HepG2 (cell line): ENCODE results near the gene DPEP1. TPM values are rescaled to one million over a fixed set of nuclear protein-coding genes. Genes with fewer than 3 reads are reported as not detected.

Experiments used
- ATAC-seq: fragments of 200-7000 bp; cut with Tn5 transposase; 3 replicates; pipeline ENCODE4 v1.9.1; 2020; ENCODE audit warnings: mild to moderate bottlenecking, moderate library complexity
- BruUV-seq: library from RNA; stranded (reverse); fragments of 400-500 nt; replicated peaks from 2 replicates; lab custom pipeline; 2021; lab: Mats Ljungman, UMichigan
- CTCF ChIA-PET: fragments of 300-600 bp; formaldehyde crosslinking; extraction: SDS; loops from one replicate; lab custom pipeline; 2021; ENCODE audit warnings: low total read pairs, inconsistent platforms, low intra/inter-chr PET ratio; lab: Yijun Ruan, JAX
- POLR2A ChIA-PET: fragments of 350-600 bp; sonication (Branson Sonifier 250); formaldehyde crosslinking; loops from one replicate; lab custom pipeline; 2020; ENCODE audit warnings: antibody characterized with exemption, inconsistent platforms; lab: Yijun Ruan, JAX
- DNase-seq: peaks from one replicate; pipeline ENCODE4 v3.0.0-alpha.2; 2015; ENCODE audit warnings: low spot score
- FAIRE-seq: peaks from 3 replicates; lab custom pipeline; 2011; peaks lifted over from hg19 to GRCh38; lab: Jason Lieb, UNC
- H2AFZ ChIP-seq: one replicate; pipeline ENCODE4 v1.6.1; 2011; ENCODE audit warnings: low read length, inconsistent platforms
- H3K27ac ChIP-seq: fragments of 300-600 bp; 3 replicates; pipeline ENCODE4 v1.8.0; 2011; ENCODE audit warnings: mixed run types, mild to moderate bottlenecking, mixed read lengths, low read length, inconsistent platforms; ENCODE audit not compliant: insufficient read depth; ENCODE audit errors: extremely low read length
- H3K27me3 ChIP-seq, 2 experiments: fragments of 200-600 bp in 1 of 2; 2 replicates in 1 of 2; 3 replicates in 1 of 2; pipeline versions ENCODE4 v1.6.0 to v1.8.0; 2011; ENCODE audit warnings: low read length in 2 of 2, mild to moderate bottlenecking in 2 of 2, moderate library complexity in 2 of 2, inconsistent platforms in 1 of 2; ENCODE audit not compliant: insufficient read depth in 2 of 2, control insufficient read depth in 1 of 2
- H3K36me3 ChIP-seq, 2 experiments: fragments of 200-600 bp in 1 of 2; replicated peaks in 1 of 2; 2 replicates in 1 of 2; 3 replicates in 1 of 2; pipeline versions ENCODE4 v1.5.1 to v1.8.0; 2011; ENCODE audit warnings: low read length in 2 of 2, inconsistent platforms in 1 of 2; ENCODE audit not compliant: insufficient read depth in 2 of 2, control insufficient read depth in 1 of 2
- H3K4me1 ChIP-seq: 2 replicates; pipeline ENCODE4 v1.5.1; 2012; ENCODE audit warnings: low read length, inconsistent platforms; ENCODE audit not compliant: insufficient read depth
- H3K4me2 ChIP-seq: 2 replicates; pipeline ENCODE4 v1.6.0; 2011; ENCODE audit warnings: low read depth, low read length, inconsistent platforms
- H3K4me3 ChIP-seq, 3 experiments: fragments of 200-600 bp in 1 of 3; sonication (generic), shearing (Covaris generic) in 1 of 3; replicated peaks in 1 of 3; 2 replicates each; pipeline ENCODE4 v1.5.1; 2011 to 2016; ENCODE audit warnings: low read length in 3 of 3, inconsistent platforms in 2 of 3, low read depth in 2 of 3, mild to moderate bottlenecking in 2 of 3, control low read depth in 1 of 3, mixed read lengths in 1 of 3; ENCODE audit not compliant: insufficient read depth in 1 of 3
- H3K79me2 ChIP-seq: one replicate; pipeline ENCODE4 v1.6.1; 2011; ENCODE audit warnings: low read length, inconsistent platforms; ENCODE audit not compliant: insufficient read depth
- H3K9ac ChIP-seq: 2 replicates; pipeline ENCODE4 v1.6.0; 2011; ENCODE audit warnings: mild to moderate bottlenecking, low read depth, low read length, inconsistent platforms; ENCODE audit not compliant: insufficient read depth
- H3K9me3 ChIP-seq: 2 replicates; pipeline ENCODE4 v1.5.1; 2012; ENCODE audit warnings: mild to moderate bottlenecking, low read length
- H4K20me1 ChIP-seq: 2 replicates; pipeline ENCODE4 v1.6.0; 2011; ENCODE audit warnings: inconsistent platforms, mild to moderate bottlenecking, low read length, moderate library complexity; ENCODE audit not compliant: insufficient read depth
- DRAP1 ChIP-seq: IDR thresholded peaks from 2 replicates; pipeline ENCODE4 v1.6.1; 2016; ENCODE audit warnings: missing genetic modification reagents, missing compliant biosample characterization
- GMEB2 ChIP-seq: IDR thresholded peaks from 2 replicates; pipeline ENCODE4 v1.6.1; 2016; ENCODE audit warnings: missing biosample characterization, missing genetic modification reagents, low read depth
- HNF1A ChIP-seq, 2 experiments: sonication (generic) in 1 of 2; formaldehyde crosslinking in 1 of 2; IDR thresholded peaks; 2 replicates each; pipeline versions ENCODE4 v1.4.0 to v1.6.1; 2016 to 2020; ENCODE audit warnings: borderline replicate concordance in 1 of 2, low read depth in 1 of 2, mild to moderate bottlenecking in 1 of 2, missing genetic modification reagents in 1 of 2
- TBL1XR1 ChIP-seq: fragments of 150-350 bp; IDR thresholded peaks from 2 replicates; pipeline ENCODE4 v1.6.1; 2014; ENCODE audit warnings: borderline replicate concordance, low read length; ENCODE audit not compliant: partially characterized antibody
- UBTF ChIP-seq: sonication (generic); formaldehyde crosslinking; IDR thresholded peaks from 2 replicates; pipeline ENCODE4 v1.4.0; 2020; ENCODE audit warnings: mild to moderate bottlenecking, missing genetic modification reagents
- ZBTB34 ChIP-seq: sonication (generic); formaldehyde crosslinking; IDR thresholded peaks from 2 replicates; pipeline ENCODE4 v1.8.0; 2022; ENCODE audit warnings: mild to moderate bottlenecking, missing genetic modification reagents
- ZNF33B ChIP-seq: sonication (generic); formaldehyde crosslinking; IDR thresholded peaks from 2 replicates; pipeline ENCODE4 v1.5.1; 2020; ENCODE audit warnings: mild to moderate bottlenecking, missing genetic modification reagents
- ZNF530 ChIP-seq: sonication (generic); formaldehyde crosslinking; IDR thresholded peaks from 2 replicates; pipeline ENCODE4 v1.5.0; 2020; ENCODE audit warnings: low read depth, mild to moderate bottlenecking, missing genetic modification reagents
- WGBS: methylation state at CpG from one replicate; pipeline ENCODE4 v1.1.6; 2017; ENCODE audit warnings: low lambda C conversion rate; 5-methylcytosine and 5-hydroxymethylcytosine counted together
- in situ Hi-C: cut with HindIII; loops from 2 replicates; pipeline ENCODE4 v1.10.0; 2017; ENCODE audit warnings: low pct_unique_long_range_greater_than_20kb; ENCODE audit not compliant: extremely low pct_ligation_motif_present
- intact Hi-C: fragments of 100-400 bp; cut with micrococcal nuclease; formaldehyde crosslinking; loops from one replicate; pipeline ENCODE4 v1.10.0; 2022; ENCODE audit not compliant: unreplicated experiment
- polyA plus RNA-seq, 8 experiments: library from polyadenylated mRNA; depleted of rRNA in 3 of 8; stranded (reverse) in 7 of 8; unstranded in 1 of 8; fragments of >200 nt; fragmentation: Illumina TruSeq in 4 of 8; extraction: Trizol in 4 of 8; gene quantifications; 2 replicates each; pipeline versions ENCODE4 v1.2.1 to v1.2.3, GENCODE V29; 2011 to 2016; ENCODE audit warnings: low read depth in 4 of 8, missing spikeins in 1 of 8, mixed read lengths in 1 of 8; ENCODE audit not compliant: insufficient read depth in 1 of 8
- total RNA-seq, 5 experiments: library from RNA; depleted of rRNA; stranded (reverse); fragments of >200 nt; fragmentation: Illumina TruSeq; extraction: Trizol; gene quantifications; 2 replicates each; pipeline ENCODE4 v1.2.3, GENCODE V29; 2016; ENCODE audit warnings: low read depth in 1 of 5

The DPEP1 gene
- total and polyA plus RNA-seq, 2 of the 13 experiments (the other 11 are each of a cell fraction or from before 2014, with no cell fraction given): 37.6 to 52.2 TPM

- FAIRE-seq: no peak
- peaks cover 0 to 2% of the 10 kb centered on the region in 2 experiments; a peak in 1 of 5 replicates for H3K27me3 ChIP-seq
- peak overlapping the region; percentile 62 for H3K4me2 ChIP-seq
- WGBS: 36% methylated on average over 10 of the region's 16 CpGs
- no peak for DNase-seq
- peak; percentile 27 for ATAC-seq
- no peak overlapping the region for H2AFZ ChIP-seq
- H3K36me3 ChIP-seq: no peaks in the 10 kb centered on the region
- POLR2A ChIA-PET: no interaction called here
- intact Hi-C loops (no loop called here), in situ Hi-C loops (no loop called here)
- no TSS peak for BruUV-seq
- peak overlapping the region in 1 of 3 experiments; percentile 52; a peak in 1 of 6 replicates for H3K4me3 ChIP-seq
- no peaks in the 10 kb centered on the region for H3K9me3 ChIP-seq
- H4K20me1 ChIP-seq: no peaks in the 10 kb centered on the region
- H3K9ac ChIP-seq: no peak overlapping the region
- CTCF ChIA-PET: no interaction called here
- H3K79me2 ChIP-seq: no peaks in the 10 kb centered on the region
- peaks cover 81% of the 10 kb centered on the region for H3K4me1 ChIP-seq
- no peak overlapping the region for H3K27ac ChIP-seq
- TF ChIP-seq GMEB2 (CRISPR knock-in tag) (no peak), ZBTB34 (CRISPR knock-in tag) (no peak; the same call in 1 of the 2 replicates), HNF1A (IDR thresholded peaks at IDR 0.05; ENCODE audit: low read depth) (no peak), HNF1A (CRISPR knock-in tag; IDR thresholded peaks at IDR 0.05; ENCODE audit: borderline replicate concordance) (peak; percentile 3; the same call in 1 of the 2 replicates), DRAP1 (CRISPR knock-in tag) (no peak), ZNF33B (CRISPR knock-in tag) (peak; percentile 52; the same call in 1 of the 2 replicates), UBTF (CRISPR knock-in tag) (0 out of 2 replicates have a peak, but pooled peaks have one; percentile 18), ZNF530 (CRISPR knock-in tag) (no peak), TBL1XR1 (no peak)
Observed at GRCh38 chr16:89620406-89620841, 7.0 kb downstream of the DPEP1 start.
